Kidney epithelial cell (primary cell): ENCODE measurements around the gene ADD1. TPM values are rescaled to one million over a fixed set of nuclear protein-coding genes. Genes with fewer than 3 reads are reported as not detected.

Experiments
- DNase-seq: peaks from one replicate; pipeline ENCODE4 v3.0.0-alpha.2; 2010; ENCODE audit warnings: low read depth
- H3K27me3 ChIP-seq: 2 replicates; pipeline ENCODE4 v1.6.0; 2011; ENCODE audit warnings: low read length; ENCODE audit not compliant: control insufficient read depth, insufficient read depth
- H3K36me3 ChIP-seq: 2 replicates; pipeline ENCODE4 v1.5.1; 2011; ENCODE audit warnings: low read length; ENCODE audit not compliant: control insufficient read depth, insufficient read depth
- H3K4me3 ChIP-seq: 2 replicates; pipeline ENCODE4 v1.5.1; 2011; ENCODE audit warnings: low read depth, mild to moderate bottlenecking, control low read depth, low read length
- total RNA-seq: library from RNA; depleted of rRNA; stranded (reverse); fragments of >200 nt; gene quantifications from 2 replicates; pipeline ENCODE4 v1.2.3, GENCODE V29; 2015
- TF ChIP-seq, protein P1 (sequence below): IDR thresholded peaks from 2 replicates; pipeline ENCODE4 v1.5.1; 2011; ENCODE audit warnings: mild to moderate bottlenecking, moderate library complexity, low read length, control low read depth, inconsistent platforms; ENCODE audit not compliant: insufficient read depth, poor library complexity, severe bottlenecking

Gene ADD1
- total RNA-seq, 1 donor from 2014 or later = 132 TPM

DNA sequence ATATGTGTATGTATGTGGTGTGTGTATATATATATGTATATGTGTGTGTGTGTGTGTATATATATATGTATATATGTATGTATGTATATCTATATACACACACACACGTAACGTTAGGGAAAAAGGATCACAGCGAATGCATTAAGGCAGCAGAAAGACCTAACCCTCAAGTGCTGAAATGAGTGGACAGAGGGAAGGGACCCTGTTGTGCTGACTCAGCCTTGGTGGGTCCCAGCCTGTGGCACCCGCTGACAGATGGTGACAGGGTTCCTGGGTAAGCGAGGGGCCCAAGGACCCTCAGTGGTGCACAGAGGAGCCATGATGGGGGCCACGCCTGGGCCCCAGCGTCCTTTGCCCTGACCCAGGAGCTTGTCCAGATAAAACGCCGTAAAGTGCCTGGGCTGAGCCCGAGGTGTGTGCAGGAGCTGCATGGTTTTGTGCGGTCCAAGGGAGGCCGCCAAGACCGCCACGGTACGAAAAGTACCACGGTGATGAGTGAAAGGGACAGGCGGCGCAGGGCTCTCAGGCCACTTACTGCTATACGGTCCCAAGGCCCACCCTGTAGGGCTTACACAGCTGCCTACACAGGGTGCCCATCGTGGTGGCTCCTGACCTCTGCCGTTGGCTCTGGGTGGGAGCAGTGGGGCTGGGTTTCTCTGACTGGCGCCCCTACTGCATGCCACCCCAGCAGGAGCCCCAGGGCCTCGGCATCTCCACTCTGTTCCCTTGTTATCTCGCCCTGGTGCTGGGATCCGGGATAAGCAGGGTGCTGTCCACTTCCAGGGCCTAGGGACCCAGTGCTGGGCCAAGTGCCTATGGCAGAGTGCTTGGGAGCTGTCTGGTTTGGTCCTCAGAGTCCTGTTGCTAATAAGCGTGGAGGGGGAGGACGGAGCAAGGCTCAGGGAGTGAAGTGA, 40.8 kb upstream of the ADD1 start:
- TF ChIP-seq, protein P1, sequence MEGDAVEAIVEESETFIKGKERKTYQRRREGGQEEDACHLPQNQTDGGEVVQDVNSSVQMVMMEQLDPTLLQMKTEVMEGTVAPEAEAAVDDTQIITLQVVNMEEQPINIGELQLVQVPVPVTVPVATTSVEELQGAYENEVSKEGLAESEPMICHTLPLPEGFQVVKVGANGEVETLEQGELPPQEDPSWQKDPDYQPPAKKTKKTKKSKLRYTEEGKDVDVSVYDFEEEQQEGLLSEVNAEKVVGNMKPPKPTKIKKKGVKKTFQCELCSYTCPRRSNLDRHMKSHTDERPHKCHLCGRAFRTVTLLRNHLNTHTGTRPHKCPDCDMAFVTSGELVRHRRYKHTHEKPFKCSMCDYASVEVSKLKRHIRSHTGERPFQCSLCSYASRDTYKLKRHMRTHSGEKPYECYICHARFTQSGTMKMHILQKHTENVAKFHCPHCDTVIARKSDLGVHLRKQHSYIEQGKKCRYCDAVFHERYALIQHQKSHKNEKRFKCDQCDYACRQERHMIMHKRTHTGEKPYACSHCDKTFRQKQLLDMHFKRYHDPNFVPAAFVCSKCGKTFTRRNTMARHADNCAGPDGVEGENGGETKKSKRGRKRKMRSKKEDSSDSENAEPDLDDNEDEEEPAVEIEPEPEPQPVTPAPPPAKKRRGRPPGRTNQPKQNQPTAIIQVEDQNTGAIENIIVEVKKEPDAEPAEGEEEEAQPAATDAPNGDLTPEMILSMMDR = no peak
- H3K27me3 ChIP-seq = no peaks in the 10 kb centered on the region

GRCh38 chr4:2803624-2804448, 39.8 kb upstream of the ADD1 start:
- DNase-seq = no peak
- Histone ChIP-seq H3K4me3 (no peak overlapping the region), H3K36me3 (peaks cover 1% of the 10 kb centered on the region), H3K27me3 (no peaks in the 10 kb centered on the region)
- TF ChIP-seq, protein P1 = no peak

More for the DNA sequence above, 40.8 kb upstream of the ADD1 start:
- H3K36me3 ChIP-seq = peaks cover 1% of the 10 kb centered on the region
- H3K4me3 ChIP-seq = no peak overlapping the region
- no peak for DNase-seq

DNA sequence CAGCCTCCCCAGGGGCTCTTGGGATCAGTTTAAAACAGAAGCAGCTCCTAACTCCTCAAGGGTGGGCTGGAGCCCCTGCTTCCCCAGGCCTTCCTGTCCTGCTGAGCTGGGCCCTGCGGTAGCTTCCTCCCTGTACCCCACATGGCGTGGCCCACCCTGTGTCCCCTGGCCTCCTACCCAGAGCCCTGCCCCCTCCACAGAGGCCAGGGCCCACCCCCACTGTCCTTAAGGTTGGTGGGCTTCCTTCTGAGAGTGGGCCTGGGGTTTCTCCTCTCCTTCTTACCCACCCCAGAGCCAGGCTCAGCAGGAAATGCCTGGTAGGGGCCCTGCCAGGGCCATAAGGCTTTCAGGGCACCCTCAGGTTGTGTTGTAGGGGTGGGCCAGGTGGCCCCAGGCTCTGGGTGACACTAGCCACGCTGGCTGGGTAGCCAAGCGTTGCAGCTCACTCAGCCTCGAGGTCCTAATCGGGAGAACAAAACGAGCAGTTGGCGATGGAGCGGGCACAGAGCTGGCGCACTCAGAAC, 39.1 kb upstream of the ADD1 start:
- H3K36me3 ChIP-seq = peaks cover 1% of the 10 kb centered on the region
- no peak for DNase-seq
- TF ChIP-seq, protein P1 = no peak
- H3K4me3 ChIP-seq = no peak overlapping the region
- no peaks in the 10 kb centered on the region for H3K27me3 ChIP-seq

DNA sequence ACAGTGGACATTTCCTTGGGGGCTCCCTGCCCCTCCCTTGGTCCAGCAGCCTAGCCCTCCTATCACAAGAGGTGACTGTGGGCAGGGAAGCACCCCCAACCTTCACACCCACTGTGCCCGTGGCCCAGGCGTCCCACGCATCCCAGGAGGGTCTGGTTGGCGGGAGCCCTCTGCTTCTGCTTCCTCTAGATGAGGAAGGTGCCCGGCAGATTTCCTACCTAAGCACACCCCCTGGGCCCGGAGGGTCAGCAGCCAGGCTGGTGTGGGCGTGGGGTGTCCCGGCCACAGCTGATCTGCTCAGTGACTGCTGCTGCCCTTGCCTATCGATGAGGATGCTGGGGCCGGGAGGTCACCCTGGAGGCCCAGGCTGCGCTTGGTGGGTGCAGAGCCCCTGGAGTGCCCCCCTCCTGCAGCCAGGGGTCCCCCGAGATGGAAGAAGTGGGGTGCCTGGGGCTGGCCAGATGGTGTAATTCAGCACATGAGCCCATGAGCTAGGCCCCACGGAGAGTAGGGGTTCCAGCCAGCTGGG, 38.6 kb upstream of the ADD1 start:
- Histone ChIP-seq H3K27me3 (no peaks in the 10 kb centered on the region), H3K4me3 (no peak overlapping the region), H3K36me3 (peaks cover 1% of the 10 kb centered on the region)
- TF ChIP-seq, protein P1 = no peak
- no peak for DNase-seq

DNA sequence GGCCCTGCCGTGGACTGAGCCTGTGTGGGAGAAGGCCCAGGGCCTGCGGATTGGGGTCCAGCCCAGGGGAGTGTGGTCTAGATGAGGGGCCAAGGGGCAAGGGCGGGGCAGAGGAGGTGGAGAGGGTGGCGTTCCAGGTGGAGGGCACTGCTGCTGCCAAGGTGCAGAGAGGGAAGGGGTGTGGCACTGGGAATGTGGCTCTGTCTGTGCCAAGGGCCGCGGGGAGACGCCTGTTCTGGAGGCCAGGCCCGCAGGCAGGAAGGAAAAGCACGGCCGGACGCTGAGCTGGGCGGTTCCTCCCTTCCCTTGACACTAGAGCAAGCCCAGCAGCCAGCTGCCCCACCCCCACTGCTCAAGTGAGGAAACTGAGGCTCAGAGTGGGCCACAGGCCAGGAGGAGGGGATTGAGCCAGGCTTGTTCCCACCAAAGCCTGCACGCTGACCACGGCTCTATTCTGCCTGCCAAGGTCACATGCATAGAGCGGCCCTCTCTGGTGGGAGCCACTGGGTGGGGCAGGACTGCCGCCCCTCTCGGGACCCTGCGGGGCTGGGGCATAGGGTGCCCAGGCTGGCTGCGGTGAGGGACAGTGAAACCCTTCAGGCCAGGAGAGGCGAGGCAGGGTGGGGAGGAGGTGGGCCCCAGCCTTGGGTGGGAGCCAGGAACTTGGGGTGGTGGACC, 37.8 kb upstream of the ADD1 start:
- Histone ChIP-seq H3K36me3 (peaks cover 1% of the 10 kb centered on the region), H3K27me3 (no peaks in the 10 kb centered on the region), H3K4me3 (no peak overlapping the region)
- DNase-seq = no peak
- TF ChIP-seq, protein P1 = no peak
